K562 (cell line): Measurements from ENCODE around the gene CARM1. TPM values are rescaled to one million over a fixed set of nuclear protein-coding genes. Genes with fewer than 3 reads are reported as not detected.

Experiments used
- ESRRA ChIP-seq: fragments of 450-650 bp; IDR thresholded peaks from 2 replicates; pipeline ENCODE4 v1.6.1; 2014; ENCODE audit warnings: low read depth, mild to moderate bottlenecking, moderate library complexity, borderline replicate concordance
- NR2C1 ChIP-seq, 2 experiments: fragments of 450-650 bp; IDR thresholded peaks; 2 replicates each; pipeline ENCODE4 v1.6.1; 2017; ENCODE audit warnings: mild to moderate bottlenecking in 2 of 2, antibody characterized with exemption in 1 of 2, inconsistent platforms in 1 of 2, missing compliant biosample characterization in 1 of 2, missing genetic modification characterization in 1 of 2
- NRF1 ChIP-seq, 2 experiments: fragments of 450-650 bp; IDR thresholded peaks in 1 of 2; conservative IDR thresholded peaks in 1 of 2; 2 replicates each; pipeline ENCODE4 v1.6.1; 2014; ENCODE audit warnings: mild to moderate bottlenecking in 2 of 2
- SAFB2 ChIP-seq: fragments of 200-400 bp; formaldehyde crosslinking; IDR thresholded peaks from 2 replicates; pipeline ENCODE4 v1.6.1; 2018; ENCODE audit warnings: borderline replicate concordance, low read length, low read depth, moderate library complexity; ENCODE audit not compliant: severe bottlenecking
- ZNF318 ChIP-seq, 2 experiments: fragments of 450-650 bp; IDR thresholded peaks; 2 replicates each; pipeline ENCODE4 v1.6.1; 2016; ENCODE audit warnings: mild to moderate bottlenecking in 2 of 2, borderline replicate concordance in 1 of 2, low read depth in 1 of 2, moderate library complexity in 1 of 2
- polyA plus RNA-seq, 8 experiments: library from polyadenylated mRNA; depleted of rRNA in 4 of 8; stranded (reverse) in 5 of 8; unstranded in 3 of 8; fragments of >200 nt; fragmentation: Nextera tagmentation in 2 of 8; fragmentation: Illumina TruSeq in 1 of 8; extraction: Ambion mirVana in 2 of 8; extraction: Trizol in 1 of 8; gene quantifications; 2 replicates each; pipeline versions ENCODE4 v1.2.1 to v1.2.3, GENCODE V29; 2011 to 2014; ENCODE audit warnings: inconsistent platforms in 1 of 8, missing spikeins in 1 of 8
- total RNA-seq, 7 experiments: library from RNA; depleted of rRNA in 6 of 7; stranded (reverse); fragments of >200 nt in 6 of 7; fragmentation: Illumina TruSeq in 2 of 7; extraction: Trizol in 2 of 7; gene quantifications; 2 replicates each; pipeline versions ENCODE4 v1.2.1 to v1.2.3, GENCODE V29; 2011 to 2021; ENCODE audit warnings: low replicate concordance in 1 of 7

The CARM1 gene
- total and polyA plus RNA-seq, 9 of the 15 experiments (the other 6 are each of a cell fraction or from before 2014, with no cell fraction given) = 0.36 to 86.0 (median 29.7) TPM

GRCh38 chr19:10881403-10882107 lies 10.2 kb downstream of the CARM1 start (continued):
- TF ChIP-seq ZNF318 (IDR thresholded peaks at IDR 0.05; ENCODE audit: borderline replicate concordance in 1 of 2, low read depth in 1 of 2) (no peak), SAFB2 (no peak), NRF1 (conservative IDR thresholded peaks at IDR 0.05 in 1 of 2, IDR thresholded peaks at IDR 0.05 in 1 of 2) (peak; percentile 25 to 41; a peak in 2 of 4 replicates), NR2C1 (IDR thresholded peaks at IDR 0.05) (peak; percentile 66), NR2C1 (tag; IDR thresholded peaks at IDR 0.05) (peak; percentile 29; the same call in 1 of the 2 replicates), ESRRA (peak; percentile 62; the same call in 1 of the 2 replicates)
